Trophoblast cell (in vitro differentiated cells and primary cell): ENCODE measurements around the gene ESD.
"Not testable (repeated sequence)": the region's sequence is repeated elsewhere in the genome, so short reads cannot be mapped to it uniquely, and the experiment has no call there.

Experiments
- DNase-seq, 2 donors: peaks; one replicate each; pipeline ENCODE4 v3.0.0-alpha.2; 2016
- H2AFZ ChIP-seq: 2 replicates; pipeline ENCODE4 v1.6.1; 2013; ENCODE audit warnings: low read length, moderate library complexity, mild to moderate bottlenecking; ENCODE audit not compliant: insufficient read depth, poor library complexity
- H2AK5ac ChIP-seq: 2 replicates; pipeline ENCODE4 v1.6.1; 2013; ENCODE audit warnings: mild to moderate bottlenecking, low read length
- H2BK120ac ChIP-seq: 2 replicates; pipeline ENCODE4 v1.6.1; 2013; ENCODE audit warnings: low read length, mild to moderate bottlenecking, moderate library complexity; ENCODE audit not compliant: insufficient read depth, poor library complexity
- H2BK12ac ChIP-seq: 2 replicates; pipeline ENCODE4 v1.6.1; 2013; ENCODE audit warnings: mild to moderate bottlenecking, low read length, moderate library complexity
- H2BK5ac ChIP-seq: 2 replicates; pipeline ENCODE4 v1.6.1; 2013; ENCODE audit warnings: low read length, low read depth, moderate library complexity, mild to moderate bottlenecking; ENCODE audit not compliant: poor library complexity
- H3K14ac ChIP-seq: 2 replicates; pipeline ENCODE4 v1.6.1; 2013; ENCODE audit warnings: mild to moderate bottlenecking, low read length
- H3K18ac ChIP-seq: 2 replicates; pipeline ENCODE4 v1.6.1; 2013; ENCODE audit warnings: mild to moderate bottlenecking, low read length
- H3K23ac ChIP-seq: 2 replicates; pipeline ENCODE4 v1.6.1; 2013; ENCODE audit warnings: low read length
- H3K27ac ChIP-seq: 2 replicates; pipeline ENCODE4 v1.5.1; 2013; ENCODE audit warnings: low read depth, mild to moderate bottlenecking, inconsistent platforms, low read length, moderate library complexity
- H3K27me3 ChIP-seq: 2 replicates; pipeline ENCODE4 v1.6.1; 2013; ENCODE audit warnings: inconsistent platforms, mild to moderate bottlenecking, low read length, moderate library complexity; ENCODE audit not compliant: insufficient read depth
- H3K36me3 ChIP-seq, 2 experiments: 1 replicate in 1 of 2; 2 replicates in 1 of 2; pipeline ENCODE4 v1.6.1; 2013; ENCODE audit warnings: low read length in 2 of 2, mild to moderate bottlenecking in 2 of 2, moderate library complexity in 1 of 2; ENCODE audit not compliant: insufficient read depth in 2 of 2, control insufficient read depth in 1 of 2
- H3K4ac ChIP-seq: 2 replicates; pipeline ENCODE4 v1.6.1; 2013; ENCODE audit warnings: low read depth, mild to moderate bottlenecking, low read length, moderate library complexity
- H3K4me1 ChIP-seq, 2 experiments: 1 replicate in 1 of 2; 2 replicates in 1 of 2; pipeline ENCODE4 v1.6.1; 2013; ENCODE audit warnings: low read length in 2 of 2, mild to moderate bottlenecking in 2 of 2, moderate library complexity in 1 of 2; ENCODE audit not compliant: insufficient read depth in 2 of 2, control insufficient read depth in 1 of 2
- H3K4me2 ChIP-seq: 2 replicates; pipeline ENCODE4 v1.6.1; 2013; ENCODE audit warnings: inconsistent platforms, mild to moderate bottlenecking, low read length, moderate library complexity
- H3K4me3 ChIP-seq: 2 replicates; pipeline ENCODE4 v1.5.1; 2013; ENCODE audit warnings: mild to moderate bottlenecking, low read depth, low read length, inconsistent platforms
- H3K79me1 ChIP-seq: one replicate; pipeline ENCODE4 v1.6.1; 2013; ENCODE audit warnings: low read length
- H3K79me2 ChIP-seq: 2 replicates; pipeline ENCODE4 v1.6.1; 2013; ENCODE audit warnings: low read length, mild to moderate bottlenecking; ENCODE audit not compliant: control insufficient read depth, insufficient read depth, poor library complexity
- H3K9ac ChIP-seq: 2 replicates; pipeline ENCODE4 v1.6.1; 2013; ENCODE audit warnings: mild to moderate bottlenecking, low read length
- H3K9me3 ChIP-seq: 2 replicates; pipeline ENCODE4 v1.6.1; 2013; ENCODE audit warnings: low read depth, mild to moderate bottlenecking, control low read depth, inconsistent platforms, low read length; ENCODE audit not compliant: insufficient read depth
- H4K12ac ChIP-seq: 2 replicates; pipeline ENCODE4 v1.6.1; 2013; ENCODE audit warnings: low read depth, mild to moderate bottlenecking, low read length, moderate library complexity
- H4K8ac ChIP-seq: 2 replicates; pipeline ENCODE4 v1.6.1; 2013; ENCODE audit warnings: low read depth, mild to moderate bottlenecking, low read length, moderate library complexity
- H4K91ac ChIP-seq: one replicate; pipeline ENCODE4 v1.6.1; 2013; ENCODE audit warnings: low read depth, mild to moderate bottlenecking, low read length, moderate library complexity
- WGBS: extraction: QIAGEN DNeasy Blood & Tissue Kit; methylation state at CpG from one replicate; pipeline ENCODE4 v1.1.7; 2013; ENCODE audit warnings: missing lambda C conversion rate; ENCODE audit not compliant: insufficient read length, insufficient coverage; ENCODE audit errors: extremely low coverage; 5-methylcytosine and 5-hydroxymethylcytosine counted together

The ESD gene

DNA sequence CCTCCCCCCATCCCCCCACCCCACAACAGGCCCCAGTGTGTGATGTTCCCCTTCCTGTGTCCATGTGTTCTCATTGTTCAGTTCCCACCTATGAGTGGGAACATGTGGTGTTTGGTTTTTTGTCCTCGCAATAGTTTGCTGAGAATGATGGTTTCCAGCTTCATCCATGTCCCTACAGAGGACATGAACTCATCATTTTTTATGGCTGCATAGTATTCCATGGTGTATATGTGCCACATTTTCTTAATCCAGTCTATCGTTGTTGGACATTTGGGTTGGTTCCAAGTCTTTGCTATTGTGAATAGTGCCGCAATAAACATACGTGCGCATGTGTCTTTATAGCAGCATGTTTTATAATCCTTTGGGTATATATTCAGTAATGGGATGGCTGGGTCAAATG, 41.5 kb downstream of the ESD start:
- not testable (repeated sequence) for H3K14ac ChIP-seq
- WGBS = no CpG with 5 or more reads among the region's 5 CpGs

DNA sequence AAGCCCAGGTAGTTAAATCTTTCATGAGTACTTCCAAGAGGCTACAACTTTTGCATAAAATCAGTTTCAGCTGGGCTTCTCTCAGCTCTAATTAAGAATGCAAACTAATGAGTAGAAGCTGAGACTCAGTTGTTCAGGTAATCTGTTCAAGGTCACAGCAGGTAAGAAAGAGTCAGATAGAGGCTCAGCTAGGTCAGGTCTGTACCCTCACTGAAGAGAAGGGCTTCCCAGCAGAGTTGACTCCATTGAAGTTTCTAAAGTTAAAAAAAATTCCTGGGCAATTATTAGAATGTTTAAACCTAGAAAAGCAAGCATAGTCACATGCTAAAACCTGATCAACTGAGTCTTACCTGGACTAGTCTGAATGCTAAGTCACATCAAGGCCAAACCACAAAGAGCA, 42.1 kb downstream of the ESD start:
- Histone ChIP-seq H2AK5ac (no peak overlapping the region), H2BK12ac (no peak overlapping the region), H3K36me3 (peaks cover 8 to 11% of the 10 kb centered on the region in 2 experiments), H3K18ac (no peak overlapping the region), H3K79me1 (no peaks in the 10 kb centered on the region), H3K4me3 (no peak overlapping the region), H4K12ac (no peak overlapping the region), H2BK120ac (no peak overlapping the region), H2BK5ac (no peak overlapping the region), H3K27ac (no peak overlapping the region), H3K4me1 (no peaks in the 10 kb centered on the region), H3K14ac (no peak overlapping the region), H3K27me3 (no peaks in the 10 kb centered on the region), H3K4me2 (no peak overlapping the region), H3K23ac (no peak overlapping the region), H4K8ac (no peak overlapping the region), H3K79me2 (no peaks in the 10 kb centered on the region), H2AFZ (no peak overlapping the region), H3K4ac (no peak overlapping the region), H3K9ac (no peak overlapping the region), H4K91ac (no peak overlapping the region), H3K9me3 (no peaks in the 10 kb centered on the region)
- no peak for DNase-seq

More for the DNA sequence above, 41.5 kb downstream of the ESD start:
- H3K9me3 ChIP-seq, H4K8ac ChIP-seq, H3K4me3 ChIP-seq, H3K23ac ChIP-seq, H2BK12ac ChIP-seq, H3K79me1 ChIP-seq, H3K36me3 ChIP-seq, H2BK120ac ChIP-seq, H3K9ac ChIP-seq, H3K79me2 ChIP-seq, DNase-seq, H3K27ac ChIP-seq, H2BK5ac ChIP-seq, H4K12ac ChIP-seq, H3K4ac ChIP-seq, H3K18ac ChIP-seq, H3K4me1 ChIP-seq, H3K4me2 ChIP-seq, H4K91ac ChIP-seq, H2AK5ac ChIP-seq, H3K27me3 ChIP-seq, H2AFZ ChIP-seq: not testable (repeated sequence)

DNA sequence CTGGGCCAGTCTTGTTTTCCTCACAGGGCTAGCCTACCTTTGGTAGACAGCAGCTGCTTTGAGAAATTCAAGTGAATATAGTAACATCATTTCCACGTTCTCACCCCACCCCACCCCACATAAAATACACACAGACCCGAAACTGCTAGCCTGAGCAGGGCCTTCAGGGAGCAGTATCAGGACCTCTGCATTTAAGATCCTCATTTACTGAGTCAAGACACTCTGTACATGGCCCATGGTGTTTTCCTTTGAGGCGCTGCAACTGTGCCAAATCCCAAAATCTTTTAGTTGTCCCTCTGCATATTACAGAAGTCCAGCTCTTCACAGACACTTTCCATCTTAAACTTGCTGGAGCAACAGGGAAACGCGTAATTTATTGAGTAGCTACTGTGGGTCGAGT, 43.0 kb downstream of the ESD start:
- Histone ChIP-seq H3K27me3 (no peaks in the 10 kb centered on the region), H3K27ac (no peak overlapping the region), H2AK5ac (no peak overlapping the region), H3K79me2 (no peaks in the 10 kb centered on the region), H3K36me3 (peaks cover 8 to 14% of the 10 kb centered on the region in 2 experiments), H4K12ac (no peak overlapping the region), H2BK12ac (no peak overlapping the region), H3K4me2 (no peak overlapping the region), H3K4me1 (no peaks in the 10 kb centered on the region), H4K8ac (no peak overlapping the region), H2BK120ac (no peak overlapping the region), H3K4me3 (no peak overlapping the region), H3K9ac (no peak overlapping the region), H3K14ac (no peak overlapping the region), H2AFZ (no peak overlapping the region), H3K4ac (no peak overlapping the region), H4K91ac (no peak overlapping the region), H3K23ac (no peak overlapping the region), H3K18ac (no peak overlapping the region), H2BK5ac (no peak overlapping the region), H3K79me1 (no peaks in the 10 kb centered on the region), H3K9me3 (no peaks in the 10 kb centered on the region)
- no CpG with 5 or more reads among the region's 6 CpGs for WGBS
- no peak for DNase-seq

DNA sequence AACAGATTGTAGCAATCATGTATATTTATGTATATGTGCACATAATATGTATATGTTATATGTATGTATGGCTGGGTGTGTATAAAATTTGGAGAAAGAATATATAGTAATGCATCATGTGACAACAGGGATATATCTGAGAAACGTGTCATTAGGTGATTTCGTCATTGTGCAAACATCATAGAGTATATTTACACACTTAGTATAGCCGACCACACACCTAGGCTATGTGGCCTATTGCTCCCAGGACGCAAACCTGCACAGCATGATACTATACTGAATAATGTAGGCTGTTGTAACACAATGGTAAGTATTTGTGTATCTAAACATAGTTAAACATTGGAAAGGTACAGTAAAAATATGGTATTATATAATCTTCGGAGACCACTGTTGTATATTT, 43.8 kb downstream of the ESD start:
- Histone ChIP-seq H3K27me3 (no peaks in the 10 kb centered on the region), H3K9ac (no peak overlapping the region), H4K91ac (no peak overlapping the region), H4K8ac (no peak overlapping the region), H2BK5ac (no peak overlapping the region), H3K14ac (no peak overlapping the region), H3K9me3 (no peaks in the 10 kb centered on the region), H2AFZ (no peak overlapping the region), H3K79me1 (no peaks in the 10 kb centered on the region), H3K79me2 (no peaks in the 10 kb centered on the region), H3K36me3 (peaks cover 10 to 20% of the 10 kb centered on the region in 2 experiments), H4K12ac (no peak overlapping the region), H3K4me2 (no peak overlapping the region), H2AK5ac (no peak overlapping the region), H3K4me3 (no peak overlapping the region), H3K27ac (no peak overlapping the region), H3K23ac (no peak overlapping the region), H3K18ac (no peak overlapping the region), H3K4ac (no peak overlapping the region), H3K4me1 (no peaks in the 10 kb centered on the region), H2BK12ac (no peak overlapping the region), H2BK120ac (no peak overlapping the region)
- WGBS = no CpG with 5 or more reads among the region's 5 CpGs
- DNase-seq = no peak
